NCI-H128 (cell line): ENCODE results near the gene EIF5AL1.
"Not testable (repeated sequence)": the region's sequence is repeated elsewhere in the genome, so short reads cannot be mapped to it uniquely, and the experiment has no call there.

ENCODE experiments used
- DNase-seq: peaks from one replicate; lab custom pipeline; 2025; ENCODE audit not compliant: unreplicated experiment; lab: John Stamatoyannopoulos, UW

The EIF5AL1 gene

DNA sequence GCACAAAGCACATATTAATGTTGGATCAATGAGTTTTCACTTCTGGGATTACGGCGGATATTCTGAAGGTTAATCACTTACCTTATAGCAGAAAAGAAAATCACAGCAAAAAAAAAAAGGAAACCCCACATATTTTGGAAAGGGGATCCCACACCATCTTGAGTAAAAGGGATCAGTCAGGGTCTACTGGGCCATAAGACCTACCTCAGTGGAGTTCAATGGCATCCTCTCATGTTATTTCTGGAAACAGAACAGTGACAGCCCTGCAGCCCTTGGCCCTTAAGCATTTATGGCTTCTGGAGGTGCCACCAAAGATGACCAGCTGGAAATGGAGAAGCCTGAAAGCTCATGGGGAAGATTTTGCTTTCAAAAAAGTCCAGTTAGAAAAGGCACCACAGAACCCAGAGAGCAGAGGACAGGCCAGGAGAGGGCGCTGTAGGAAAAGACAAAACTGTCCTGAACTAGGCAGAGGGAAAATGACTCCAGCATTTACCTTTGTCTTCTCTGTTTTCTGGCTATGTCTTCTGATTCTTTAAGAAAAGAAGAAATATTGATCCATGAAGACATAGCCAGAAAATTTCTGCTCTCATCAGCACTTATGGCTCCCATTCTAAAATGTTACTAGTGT, 2.9 kb upstream of the EIF5AL1 start:
- not testable (repeated sequence) for DNase-seq

DNA sequence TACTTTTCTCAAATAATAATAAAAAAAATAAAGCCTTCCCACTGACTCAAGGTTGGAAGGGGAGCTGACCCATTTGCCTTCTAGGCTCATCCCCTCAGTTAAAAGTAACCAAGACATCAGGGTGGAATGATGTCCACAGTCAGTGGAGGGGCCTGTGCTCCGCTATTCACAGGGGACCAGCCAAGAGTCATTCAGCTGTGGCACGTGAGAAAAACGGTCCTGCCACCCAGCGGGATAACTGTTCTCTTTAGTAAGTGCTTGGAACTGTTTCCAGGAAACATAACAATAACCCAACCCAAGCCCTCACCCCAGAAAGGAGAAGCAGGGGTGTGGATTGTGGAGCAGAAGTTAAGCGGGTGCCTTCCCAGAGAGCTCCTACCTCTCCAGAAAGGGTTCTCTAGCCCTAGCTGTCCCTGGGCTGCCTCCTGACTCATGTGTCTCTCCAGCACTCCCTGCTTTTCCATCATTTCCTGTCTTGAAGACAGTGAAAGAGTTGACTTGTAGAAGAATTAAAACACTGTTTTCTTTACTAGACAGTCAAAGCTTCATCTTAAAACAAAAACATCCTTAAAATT, 2.3 kb upstream of the EIF5AL1 start:
- DNase-seq = not testable (repeated sequence)

DNA sequence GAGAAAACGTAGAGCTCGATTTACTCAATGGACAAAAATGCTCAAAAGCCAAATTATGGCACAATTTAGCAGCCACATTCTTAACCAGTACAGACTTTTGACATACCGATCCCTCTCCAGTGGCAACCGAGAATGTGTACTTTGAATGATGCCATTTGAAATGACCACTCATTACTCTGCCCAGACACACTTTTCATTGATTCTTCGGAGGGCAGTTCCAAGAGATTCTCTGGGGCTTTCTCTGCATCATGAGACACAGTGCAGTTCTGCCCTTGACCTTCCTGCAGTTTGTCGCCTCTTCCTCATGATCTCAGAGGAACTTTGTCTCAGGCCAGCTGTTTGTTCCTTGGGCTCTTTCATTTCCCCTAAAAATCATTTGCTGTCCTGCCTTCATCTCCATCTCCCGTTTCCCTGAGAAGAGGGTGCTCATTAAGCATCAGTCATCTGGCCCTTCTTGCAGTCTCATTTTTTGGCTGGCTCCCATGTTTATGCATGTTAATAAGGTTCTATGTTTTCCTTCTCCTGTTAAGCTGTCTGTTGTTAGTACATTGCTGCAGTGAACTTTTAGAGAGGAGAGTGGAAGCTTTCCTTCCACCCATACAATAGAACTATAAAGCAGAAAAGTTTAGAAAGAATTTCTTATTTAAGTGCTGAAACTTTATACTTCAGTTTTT, 4.3 kb downstream of the EIF5AL1 start:
- DNase-seq = not testable (repeated sequence)

DNA sequence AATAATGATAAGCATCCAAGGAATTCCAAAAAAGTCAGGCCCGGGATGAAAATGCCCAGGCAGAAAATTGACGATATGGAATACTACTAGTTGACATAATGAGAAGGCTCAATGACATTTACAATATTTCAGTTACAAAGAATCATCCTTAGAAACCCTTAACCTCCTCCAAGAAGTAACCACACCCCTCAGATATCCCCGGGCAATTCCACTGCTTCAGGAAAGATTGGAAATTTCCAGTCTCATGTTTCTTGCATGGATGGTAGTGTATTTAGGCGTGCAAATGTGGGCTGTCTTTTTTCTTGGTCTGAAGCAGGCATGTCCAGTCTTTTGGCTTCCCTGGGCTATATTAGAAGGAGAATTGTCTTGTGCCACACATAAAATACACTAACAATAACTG, 5.2 kb downstream of the EIF5AL1 start:
- not testable (repeated sequence) for DNase-seq

DNA sequence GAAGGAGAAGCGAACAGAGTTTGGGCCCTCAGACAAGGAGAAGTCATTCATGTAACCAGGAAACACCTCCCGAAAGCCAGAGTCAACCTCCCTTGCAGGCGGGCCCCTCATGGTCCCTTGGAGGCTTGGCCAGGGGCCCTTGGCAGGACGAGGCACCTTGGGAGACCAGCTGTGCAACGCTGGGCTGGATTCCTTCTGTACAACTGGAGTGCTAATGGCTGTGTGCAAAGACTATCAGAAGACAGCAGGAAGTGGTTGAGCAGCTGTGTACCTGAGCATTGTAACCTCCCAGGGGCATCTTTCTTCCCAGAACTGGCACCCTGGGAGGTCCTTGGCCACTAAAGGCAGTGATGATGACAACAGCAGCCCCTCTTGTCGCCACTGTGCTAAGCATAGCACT, 9.4 kb downstream of the EIF5AL1 start:
- DNase-seq = not testable (repeated sequence)

DNA sequence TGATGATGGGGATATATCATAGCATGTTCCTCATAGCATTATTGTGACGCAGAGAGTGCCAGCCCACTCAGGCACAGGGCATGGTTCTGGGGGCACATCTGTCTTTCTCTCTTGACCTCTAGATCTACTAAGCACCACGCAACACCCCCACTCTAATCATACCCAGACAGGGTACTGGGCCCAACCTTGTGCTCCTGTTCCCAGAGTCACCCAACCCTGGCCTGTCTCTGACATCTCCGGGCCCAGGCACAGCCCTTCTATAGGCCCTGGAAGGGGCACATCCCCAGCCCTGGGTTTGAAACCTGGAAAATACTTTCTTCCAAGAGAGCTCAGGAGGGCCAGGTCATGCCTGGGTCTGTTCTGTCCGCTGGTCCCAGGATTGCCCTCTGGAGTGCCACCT, 10.1 kb downstream of the EIF5AL1 start:
- not testable (repeated sequence) for DNase-seq

DNA sequence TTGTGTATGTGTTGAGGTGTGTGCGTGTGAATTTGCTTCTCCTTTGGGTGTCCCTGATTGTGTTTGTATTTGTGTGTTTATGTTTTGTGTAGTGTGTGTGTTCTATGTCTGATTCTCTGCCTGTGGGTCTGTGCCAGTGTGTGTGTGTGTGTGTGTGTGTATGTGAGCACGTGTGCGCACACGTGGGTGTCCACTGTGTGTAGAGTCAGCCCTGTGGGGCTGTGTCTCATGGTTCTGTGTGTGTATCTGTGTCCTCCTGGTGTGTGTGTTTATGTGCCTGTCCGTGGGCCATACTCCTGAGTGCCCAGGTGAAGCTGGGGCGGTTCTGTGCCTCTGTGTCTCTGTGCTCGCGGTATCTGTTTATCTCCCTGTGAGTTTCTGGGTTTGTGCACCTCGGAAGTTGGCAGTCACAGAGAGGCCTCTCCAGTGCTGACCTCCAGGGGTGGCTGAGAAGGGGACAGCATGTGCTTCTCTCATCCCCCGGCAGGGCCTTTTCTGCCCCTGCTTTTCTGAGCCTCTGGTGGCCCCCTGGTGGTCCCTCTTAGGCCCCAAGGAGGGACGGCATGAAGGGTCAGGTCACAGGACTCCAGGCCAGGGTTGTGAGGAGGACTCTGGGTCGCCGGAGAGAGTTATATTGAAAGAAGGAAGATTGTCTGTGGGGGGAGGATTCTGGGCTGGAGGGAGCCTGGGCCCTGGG, 11.0 kb downstream of the EIF5AL1 start:
- DNase-seq = not testable (repeated sequence)

DNA sequence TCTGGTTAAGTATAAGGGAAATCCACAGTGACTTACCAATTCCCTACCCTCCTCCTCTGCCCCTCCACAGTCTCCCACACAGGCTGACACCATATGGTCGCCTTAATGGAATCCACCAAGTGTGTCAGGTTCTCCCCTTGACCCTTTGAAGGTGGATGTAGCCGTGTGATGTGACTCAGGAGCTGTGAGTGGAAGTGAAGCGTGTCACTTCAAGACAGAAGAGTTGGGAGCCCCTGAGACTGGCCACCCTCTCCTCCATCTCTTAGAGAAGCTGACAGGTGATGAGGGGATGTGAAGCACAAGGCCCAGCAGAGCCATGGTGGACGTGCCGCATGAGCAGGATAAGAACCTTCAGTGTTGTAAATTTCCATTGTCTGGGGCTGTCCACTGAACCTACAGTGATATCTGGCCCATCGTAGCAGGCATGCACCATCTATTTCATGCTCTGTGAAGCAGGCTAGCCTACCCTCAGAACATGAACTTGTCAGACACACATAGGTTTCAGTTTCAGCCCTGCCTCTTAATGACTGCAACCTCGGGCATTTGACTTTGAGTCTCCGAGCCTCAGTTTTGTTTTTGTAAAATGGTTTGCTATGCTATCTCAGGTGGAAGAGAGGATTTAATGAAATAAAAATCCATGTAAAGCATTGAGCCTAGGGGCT, 12.8 kb downstream of the EIF5AL1 start:
- DNase-seq = not testable (repeated sequence)

DNA sequence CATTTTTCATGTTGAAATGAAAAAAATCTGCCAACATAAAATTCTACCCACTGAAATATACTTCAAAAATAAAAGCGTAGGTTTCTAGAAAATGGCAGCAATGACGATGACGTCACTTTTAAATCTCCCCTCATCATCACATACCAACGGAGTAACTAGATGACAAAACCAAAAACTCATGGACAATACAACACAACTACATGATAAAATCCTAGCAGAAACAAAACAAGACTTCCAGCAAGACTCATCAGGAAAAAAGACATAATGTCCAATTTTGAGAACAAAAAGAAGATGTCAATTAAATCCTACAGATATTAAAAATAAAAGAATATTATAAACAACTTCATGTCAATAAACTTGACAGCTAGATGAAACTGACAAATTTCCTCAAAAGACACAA, 15.9 kb downstream of the EIF5AL1 start:
- not testable (repeated sequence) for DNase-seq

DNA sequence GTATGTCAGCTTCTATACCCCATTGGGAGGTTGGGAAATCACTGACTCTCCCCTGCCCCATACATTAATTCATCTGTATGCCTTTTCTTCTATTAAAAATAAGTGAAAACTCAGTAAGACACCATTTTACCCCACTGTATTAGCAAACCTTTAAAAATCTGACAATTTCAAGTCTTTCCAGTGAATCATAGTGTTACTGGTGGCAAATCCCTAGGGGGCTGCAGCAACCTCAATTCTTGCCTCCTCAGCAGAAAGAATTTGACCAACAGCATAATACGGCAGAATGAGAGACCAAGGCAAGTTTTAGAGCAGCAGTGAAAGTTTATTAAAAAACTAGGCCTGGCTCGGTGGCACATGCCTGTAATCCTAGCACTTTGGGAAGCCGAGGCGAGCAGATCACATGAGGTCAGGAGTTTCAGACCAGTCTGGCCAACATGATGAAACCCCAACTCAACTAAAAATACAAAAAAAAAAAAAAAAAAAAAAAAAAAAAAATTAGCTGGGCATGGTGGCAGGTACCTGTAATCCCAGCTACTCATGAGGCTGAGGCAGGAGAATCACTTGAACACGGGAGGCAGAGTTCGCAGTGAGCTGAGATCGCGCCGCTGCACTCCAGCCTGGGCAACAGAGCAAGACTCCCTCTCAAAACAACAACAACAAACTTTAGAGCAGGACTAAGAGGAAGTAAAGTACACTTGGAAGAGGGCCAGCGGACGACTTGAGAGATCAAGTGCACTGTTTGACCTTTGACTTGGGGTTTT, 21.0 kb downstream of the EIF5AL1 start:
- DNase-seq = not testable (repeated sequence)

DNA sequence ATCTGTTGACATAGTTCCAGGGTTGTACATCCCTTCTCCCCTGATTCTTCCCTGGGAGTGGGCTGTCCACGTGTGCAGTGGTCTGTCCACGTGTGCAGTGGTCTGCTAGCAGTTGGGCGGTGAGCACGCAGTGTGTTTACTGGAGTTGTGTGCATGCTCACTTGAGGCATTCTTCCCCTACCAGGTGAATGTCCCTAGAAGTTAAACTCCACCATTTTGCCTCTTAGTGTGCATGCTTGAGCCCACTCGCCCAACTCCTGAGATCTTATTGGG, 21.5 kb downstream of the EIF5AL1 start:
- not testable (repeated sequence) for DNase-seq

DNA sequence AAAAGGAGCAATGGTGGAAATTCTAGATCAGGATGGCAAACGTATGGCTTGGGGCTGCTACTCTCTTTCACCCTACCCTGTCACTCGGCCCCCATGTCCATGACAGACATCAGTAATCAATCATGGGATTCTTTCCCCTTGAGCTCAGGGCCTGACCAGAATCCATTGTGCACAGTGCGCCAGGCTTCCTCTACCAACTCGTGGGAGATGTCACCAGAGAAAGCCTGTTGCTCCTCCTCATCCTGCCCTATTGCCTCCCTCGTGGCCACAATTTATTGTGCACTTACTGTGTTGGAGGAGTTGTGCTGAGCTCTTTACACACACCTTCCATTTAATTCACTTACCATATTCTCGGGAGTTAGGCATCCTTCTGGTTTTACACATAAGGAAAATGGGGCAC, 26.0 kb downstream of the EIF5AL1 start:
- not testable (repeated sequence) for DNase-seq

DNA sequence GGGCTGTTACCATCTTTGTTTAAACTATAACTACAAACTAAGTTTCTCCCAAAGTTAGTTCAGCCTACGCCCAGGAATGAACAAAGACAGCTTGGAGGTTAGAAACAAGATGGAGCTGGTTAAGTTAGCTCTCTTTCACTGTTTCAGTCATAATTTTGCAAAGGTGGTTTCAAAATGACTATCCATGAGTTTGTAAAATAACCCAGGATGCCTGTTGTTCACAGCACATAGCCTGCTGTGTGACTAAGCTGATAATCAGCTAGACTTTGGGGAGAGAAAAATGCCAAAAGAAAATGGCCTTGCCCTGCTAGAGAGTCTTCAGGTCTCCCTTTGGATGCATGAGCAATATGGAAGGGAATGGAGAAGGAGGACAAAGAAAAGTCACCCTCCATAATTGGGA, 28.6 kb downstream of the EIF5AL1 start:
- not testable (repeated sequence) for DNase-seq

DNA sequence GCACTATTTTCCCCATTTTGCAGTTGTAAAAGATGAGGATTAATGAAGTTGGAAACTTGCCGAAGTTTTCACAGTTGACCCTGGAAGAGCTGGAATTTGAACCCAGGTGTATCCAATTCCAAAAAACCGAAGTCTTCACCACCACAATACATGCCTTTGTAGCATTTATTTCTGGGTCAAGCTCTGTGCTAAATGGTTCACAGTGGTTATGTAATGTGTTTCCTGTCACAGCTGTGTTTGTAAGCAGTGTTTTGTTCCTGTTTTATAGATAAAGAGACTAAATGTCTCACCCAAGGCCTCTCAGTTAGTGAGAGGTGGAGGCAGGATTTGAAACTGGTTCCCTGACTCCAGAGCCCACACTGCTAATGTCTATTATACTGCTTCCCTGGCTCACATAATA, 30.3 kb downstream of the EIF5AL1 start:
- no peak for DNase-seq

DNA sequence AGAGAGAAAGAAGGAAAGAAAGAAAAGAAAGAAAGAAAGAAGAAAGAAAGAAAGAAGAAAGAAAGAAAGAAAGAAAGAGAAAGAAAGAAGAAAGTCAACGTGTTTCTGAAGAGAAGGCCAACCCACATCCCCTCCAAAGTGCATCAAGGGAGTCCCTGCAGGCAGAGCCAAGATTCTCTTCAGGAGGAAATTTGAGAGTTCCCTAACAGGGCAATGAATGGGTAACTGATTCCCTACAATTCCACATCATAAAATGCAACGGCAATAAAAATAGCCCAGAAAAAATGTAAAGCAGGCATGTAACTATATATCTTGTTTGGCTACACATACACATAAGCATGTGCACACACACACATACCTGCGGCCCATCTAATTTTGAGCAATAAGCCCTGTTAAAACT, 32.1 kb downstream of the EIF5AL1 start:
- DNase-seq = not testable (repeated sequence)

DNA sequence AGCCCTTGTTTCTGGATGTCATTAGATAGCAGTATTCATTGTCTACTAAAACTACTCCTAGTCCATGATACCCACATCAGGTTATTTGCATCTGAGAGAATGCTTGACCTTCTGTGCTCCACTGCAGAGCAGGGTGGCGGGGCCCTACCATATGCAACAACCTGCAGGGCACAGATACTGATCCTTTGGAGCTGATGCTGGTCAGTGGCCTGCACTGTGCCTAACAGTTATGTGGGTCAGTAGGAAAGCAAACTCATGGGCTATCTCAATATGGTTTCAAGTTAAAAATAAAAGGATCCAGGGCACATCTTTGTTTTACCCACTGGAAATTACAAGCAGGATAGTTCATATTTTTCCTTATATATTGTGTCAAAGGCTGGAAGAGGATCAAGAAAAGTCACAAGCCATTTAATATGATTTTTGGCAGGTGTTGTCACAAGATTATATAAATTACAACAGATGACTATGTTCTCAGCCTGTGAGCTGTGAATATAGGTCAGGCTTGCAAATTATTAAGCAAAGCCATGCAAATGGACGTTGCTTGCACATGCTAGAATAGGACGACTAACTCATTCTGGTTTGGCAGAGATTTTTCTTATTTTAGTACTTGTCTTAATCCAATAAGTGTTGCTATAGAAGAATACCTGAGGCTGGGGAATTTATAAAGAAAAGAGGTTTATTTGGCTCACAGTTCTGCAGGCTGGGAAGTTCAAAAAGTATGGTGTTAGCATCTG, 32.8 kb downstream of the EIF5AL1 start:
- DNase-seq = not testable (repeated sequence)

DNA sequence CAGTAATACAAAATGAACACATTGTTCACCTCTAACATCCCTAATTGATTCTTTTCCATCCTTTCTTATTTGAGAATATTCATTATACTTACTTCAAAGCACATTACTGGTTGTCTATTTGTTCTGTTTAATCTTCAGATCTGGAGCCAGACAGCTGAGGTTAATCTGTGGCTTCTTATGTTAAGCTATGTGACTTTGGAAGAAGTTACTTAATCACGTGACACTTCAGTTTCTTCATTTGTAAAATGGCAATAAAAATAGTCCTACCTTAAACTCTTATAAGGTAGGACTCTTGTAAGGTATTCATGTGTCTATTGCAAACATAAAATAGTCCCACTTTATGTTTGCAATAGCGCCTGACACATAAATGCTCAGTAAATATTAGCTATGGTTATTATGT, 34.8 kb downstream of the EIF5AL1 start:
- DNase-seq = not testable (repeated sequence)

DNA sequence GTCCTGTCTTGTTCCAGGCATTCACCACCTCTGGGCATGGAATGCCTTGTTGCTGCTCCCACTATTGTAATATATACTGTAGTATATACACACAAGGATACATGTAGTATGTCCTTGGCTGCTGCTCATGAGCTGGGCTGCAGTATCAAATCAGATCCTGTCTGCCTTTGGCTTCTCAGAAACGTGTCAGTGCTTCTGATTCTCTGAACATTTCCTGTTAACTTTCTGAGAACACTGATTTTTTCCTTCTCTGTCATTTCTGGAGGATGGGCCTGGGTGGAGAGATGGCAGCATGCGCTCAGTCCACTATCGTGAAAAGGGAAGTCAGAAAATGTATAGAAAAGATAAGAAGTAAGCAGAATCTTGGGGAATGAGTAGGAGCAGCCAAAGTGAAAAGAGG, 35.6 kb downstream of the EIF5AL1 start:
- no peak for DNase-seq

DNA sequence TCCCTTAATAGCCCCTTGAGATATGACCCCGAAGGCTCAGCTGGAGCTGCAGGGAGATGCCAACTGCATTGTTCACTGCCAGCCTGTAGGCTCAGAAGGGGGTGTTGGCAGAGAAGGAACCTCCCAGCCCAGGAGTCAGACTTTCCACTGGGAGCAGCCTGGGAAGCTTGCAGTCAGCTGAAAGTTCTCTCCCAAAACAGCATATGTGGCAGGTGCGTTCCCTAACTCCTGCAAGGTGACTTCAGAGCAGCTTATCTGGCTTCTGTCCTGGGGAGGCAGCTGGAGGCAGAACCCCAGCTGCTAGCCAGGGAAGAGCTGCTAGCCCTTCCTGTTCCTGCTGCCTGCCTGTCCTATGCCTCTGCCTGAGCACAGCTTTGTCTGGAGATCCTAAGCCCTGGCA, 39.8 kb downstream of the EIF5AL1 start:
- no peak for DNase-seq
